Measurements from ENCODE around the gene ANKDD1B. TPM values are rescaled to one million over a fixed set of nuclear protein-coding genes. Genes with fewer than 3 reads are reported as not detected.

The ANKDD1B gene
- total and polyA plus RNA-seq, 9 of the 15 experiments (the other 6 are each of a cell fraction or from before 2014, with no cell fraction given) = 0.04 to 0.29 (median 0.18) TPM; not detected in 1

- FAIRE-seq = no peak
- no peak for DNase-seq (ENCODE audit: extremely low read depth in 1 of 4, low spot score in 3 of 4)
- no peaks in the 10 kb centered on the region for H4K20me1 ChIP-seq (replicated peaks; ENCODE audit: control insufficient read depth, insufficient read depth, low read length)
- in situ Hi-C loops (cut with MboI) = no loop called here
- POLR2A ChIA-PET = no interaction called here
- no peaks in the 10 kb centered on the region for H3K4me1 ChIP-seq (replicated peaks in 1 of 2; ENCODE audit: control insufficient read depth in 2 of 2, insufficient read depth in 2 of 2, low read length in 2 of 2)
- no peaks in the 10 kb centered on the region for H3K9me1 ChIP-seq (ENCODE audit: control insufficient read depth, insufficient read depth, low read length)
- BruUV-seq (replicated peaks) = no TSS peak
- TF ChIP-seq ZNF583 (CRISPR knock-in tag; IDR thresholded peaks at IDR 0.05) = no peak
- no peak for TF ChIP-seq RUNX1 (IDR thresholded peaks at IDR 0.05; ENCODE audit: low read depth)
- no peak for TF ChIP-seq FOXA1 (IDR thresholded peaks at IDR 0.05; ENCODE audit: borderline replicate concordance)
- no peak for TF ChIP-seq ZNF778 (CRISPR knock-in tag; IDR thresholded peaks at IDR 0.05)
- no peak for TF ChIP-seq SLC30A9 (CRISPR knock-in tag; IDR thresholded peaks at IDR 0.05)
- no peak for TF ChIP-seq AFF4 (CRISPR knock-in tag; IDR thresholded peaks at IDR 0.05)
- TF ChIP-seq FOXK2 (conservative IDR thresholded peaks at IDR 0.05 in 1 of 2, IDR thresholded peaks at IDR 0.05 in 1 of 2; ENCODE audit: low read depth in 2 of 2) = no peak
- TF ChIP-seq PTTG1 (tag; IDR thresholded peaks at IDR 0.05; ENCODE audit: low read depth) = no peak
- no peak for TF ChIP-seq RFX1 (IDR thresholded peaks at IDR 0.05)
- TF ChIP-seq TCF3 (CRISPR knock-in tag; IDR thresholded peaks at IDR 0.05) = no peak
- TF ChIP-seq NEUROD1 (IDR thresholded peaks at IDR 0.05; ENCODE audit: borderline replicate concordance, low read depth, low read length, partially characterized antibody) = no peak
- no peak for TF ChIP-seq TCF15 (CRISPR knock-in tag; IDR thresholded peaks at IDR 0.05)
- no peak for TF ChIP-seq ERF (CRISPR knock-in tag; IDR thresholded peaks at IDR 0.05)
- H3K27ac ChIP-seq (ENCODE audit: extremely low read depth, low read depth, low read length) = no peak overlapping the region
- H3K27me3 ChIP-seq (ENCODE audit: control insufficient read depth in 2 of 2, insufficient read depth in 2 of 2, low read length in 2 of 2) = no peaks in the 10 kb centered on the region
- CTCF ChIA-PET (ENCODE audit: low intra/inter-chr PET ratio) = no interaction called here
- intact Hi-C loops (cut with micrococcal nuclease) = no loop called here
- ATAC-seq = no peak
- no peaks in the 10 kb centered on the region for H3K9me3 ChIP-seq (replicated peaks; ENCODE audit: control insufficient read depth, insufficient read depth, low read depth, low read length)
- no peak overlapping the region for H3K4me2 ChIP-seq (ENCODE audit: insufficient read depth, low read length)
- no peak overlapping the region for H3K9ac ChIP-seq (ENCODE audit: insufficient read depth in 1 of 2, low read depth in 2 of 2, low read length in 2 of 2)
- no peak overlapping the region for H2AFZ ChIP-seq (ENCODE audit: low read depth, low read length)
- H3K36me3 ChIP-seq (ENCODE audit: control insufficient read depth, insufficient read depth, low read length) = no peaks in the 10 kb centered on the region
- 33% methylated on average over 2 of the region's 2 CpGs for WGBS (ENCODE audit: insufficient coverage, low coverage, missing lambda C conversion rate)
- H3K4me3 ChIP-seq = no peak overlapping the region
- no peaks in the 10 kb centered on the region for H3K79me2 ChIP-seq (ENCODE audit: control insufficient read depth, insufficient read depth, low read length)
Measured at GRCh38 chr5:75640826-75641225, 29.6 kb downstream of the ANKDD1B start.

All from K562 (cell line).